CD4-positive, alpha-beta T cell (primary cell): ENCODE measurements around the gene ANKRD49. TPM values are rescaled to one million over a fixed set of nuclear protein-coding genes. Genes with fewer than 3 reads are reported as not detected.

ENCODE experiments used
- ATAC-seq: fragments of 200-7000 bp; cut with Tn5 transposase; one replicate; pipeline ENCODE4 v1.10.0; 2022; ENCODE audit warnings: mild to moderate bottlenecking; ENCODE audit not compliant: poor library complexity
- CTCF ChIA-PET: fragments of 350-600 bp; sonication (Branson Sonifier 250); formaldehyde crosslinking; loops from one replicate; lab custom pipeline; 2021; ENCODE audit warnings: antibody characterized with exemption, inconsistent platforms; lab: Charles Lee
- POLR2A ChIA-PET: fragments of 350-600 bp; sonication (Branson Sonifier 250); formaldehyde crosslinking; loops from one replicate; lab custom pipeline; 2021; ENCODE audit warnings: antibody characterized with exemption, inconsistent platforms; lab: Charles Lee
- DNase-seq, 14 experiments: peaks; one replicate each; pipeline ENCODE4 v3.0.0-alpha.2; 2013 to 2020; ENCODE audit warnings: mixed read lengths in 2 of 14
- H3K27ac ChIP-seq, 2 donors: one replicate each; pipeline versions ENCODE4 v1.5.1 to v1.7.0; 2013; ENCODE audit warnings: low read length in 2 of 2, low read depth in 1 of 2, mild to moderate bottlenecking in 1 of 2
- H3K27me3 ChIP-seq, 2 experiments: 1 replicate in 1 of 2; 2 replicates in 1 of 2; pipeline versions ENCODE4 v1.6.1 to v1.7.0; 2013; ENCODE audit warnings: low read length in 2 of 2, control low read depth in 1 of 2, mild to moderate bottlenecking in 1 of 2, moderate library complexity in 1 of 2; ENCODE audit not compliant: insufficient read depth in 2 of 2, control insufficient read depth in 1 of 2
- H3K36me3 ChIP-seq: one replicate; pipeline ENCODE4 v1.6.1; 2013; ENCODE audit warnings: low read length, control low read depth; ENCODE audit not compliant: insufficient read depth
- H3K4me1 ChIP-seq: one replicate; pipeline ENCODE4 v1.6.1; 2013; ENCODE audit warnings: low read length, control low read depth; ENCODE audit not compliant: insufficient read depth
- H3K4me3 ChIP-seq: one replicate; pipeline ENCODE4 v1.5.1; 2013; ENCODE audit warnings: mild to moderate bottlenecking, low read length, moderate library complexity
- H3K9me3 ChIP-seq, 2 experiments: 1 replicate in 1 of 2; 2 replicates in 1 of 2; pipeline versions ENCODE4 v1.6.1 to v1.7.0; 2013; ENCODE audit warnings: low read length in 2 of 2, mild to moderate bottlenecking in 2 of 2, control low read depth in 1 of 2, moderate library complexity in 1 of 2; ENCODE audit not compliant: control insufficient read depth in 1 of 2, insufficient read depth in 1 of 2
- H3K27ac Mint-ChIP-seq: one replicate; pipeline ENCODE4 v1.8.0; 2020; ENCODE audit warnings: mixed read lengths
- H3K27me3 Mint-ChIP-seq: one replicate; pipeline ENCODE4 v1.8.0; 2021; ENCODE audit warnings: mixed read lengths
- H3K36me3 Mint-ChIP-seq: one replicate; pipeline ENCODE4 v1.8.0; 2021; ENCODE audit warnings: low read depth, mixed read lengths
- H3K4me1 Mint-ChIP-seq: one replicate; pipeline ENCODE4 v1.8.0; 2021; ENCODE audit warnings: low read depth, mixed read lengths
- H3K4me3 Mint-ChIP-seq: one replicate; pipeline ENCODE4 v1.8.0; 2020; ENCODE audit warnings: mild to moderate bottlenecking, mixed read lengths
- H3K9me3 Mint-ChIP-seq: one replicate; pipeline ENCODE4 v1.8.0; 2020; ENCODE audit warnings: mixed read lengths
- intact Hi-C, 2 experiments: fragments of 100-400 bp; cut with DNase I in 1 of 2; cut with micrococcal nuclease in 1 of 2; formaldehyde crosslinking; loops; one replicate each; pipeline versions ENCODE4 v1.15.1 to v1.9.0; 2023 to 2025; cut with DNase I, micrococcal nuclease
- total RNA-seq, 174 experiments: library from RNA in 2 of 174; stranded (reverse) in 2 of 174; gene quantifications; one replicate each; pipeline ENCODE4 v1.2.3 and lab custom pipeline; 2021 to 2026
- TF ChIP-seq, protein P1 (sequence below): fragments of 200-600 bp; IDR thresholded peaks from one replicate; pipeline ENCODE4 v1.8.0; 2022; ENCODE audit warnings: antibody characterized with exemption, mild to moderate bottlenecking

Gene ANKRD49
- total RNA-seq, 2 experiments from 2014 or later, result 54.4 to 56.4 TPM

DNA sequence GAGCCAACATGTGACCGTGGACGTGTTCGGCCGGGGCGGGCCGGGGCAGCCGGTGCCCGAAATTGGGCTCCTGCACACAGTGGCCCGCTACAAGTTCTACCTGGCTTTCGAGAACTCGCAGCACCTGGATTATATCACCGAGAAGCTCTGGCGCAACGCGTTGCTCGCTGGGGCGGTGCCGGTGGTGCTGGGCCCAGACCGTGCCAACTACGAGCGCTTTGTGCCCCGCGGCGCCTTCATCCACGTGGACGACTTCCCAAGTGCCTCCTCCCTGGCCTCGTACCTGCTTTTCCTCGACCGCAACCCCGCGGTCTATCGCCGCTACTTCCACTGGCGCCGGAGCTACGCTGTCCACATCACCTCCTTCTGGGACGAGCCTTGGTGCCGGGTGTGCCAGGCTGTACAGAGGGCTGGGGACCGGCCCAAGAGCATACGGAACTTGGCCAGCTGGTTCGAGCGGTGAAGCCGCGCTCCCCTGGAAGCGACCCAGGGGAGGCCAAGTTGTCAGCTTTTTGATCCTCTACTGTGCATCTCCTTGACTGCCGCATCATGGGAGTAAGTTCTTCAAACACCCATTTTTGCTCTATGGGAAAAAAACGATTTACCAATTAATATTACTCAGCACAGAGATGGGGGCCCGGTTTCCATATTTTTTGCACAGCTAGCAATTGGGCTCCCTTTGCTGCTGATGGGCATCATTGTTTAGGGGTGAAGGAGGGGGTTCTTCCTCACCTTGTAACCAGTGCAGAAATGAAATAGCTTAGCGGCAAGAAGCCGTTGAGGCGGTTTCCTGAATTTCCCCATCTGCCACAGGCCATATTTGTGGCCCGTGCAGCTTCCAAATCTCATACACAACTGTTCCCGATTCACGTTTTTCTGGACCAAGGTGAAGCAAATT is 51.7 kb downstream of the ANKRD49 start:
- peaks cover 33% of the 10 kb centered on the region for H3K4me1 ChIP-seq

GRCh38 chr11:94546162-94546470 is 52.3 kb downstream of the ANKRD49 start:
- ATAC-seq, result no peak
- Mint-ChIP-seq H3K36me3 (peaks cover 4% of the 10 kb centered on the region), H3K4me1 (peaks cover 69% of the 10 kb centered on the region), H3K27me3 (no peaks in the 10 kb centered on the region), H3K4me3 (peak overlapping the region; percentile 81), H3K9me3 (no peaks in the 10 kb centered on the region), H3K27ac (peak overlapping the region; percentile 83)
- TF ChIP-seq, protein P1, sequence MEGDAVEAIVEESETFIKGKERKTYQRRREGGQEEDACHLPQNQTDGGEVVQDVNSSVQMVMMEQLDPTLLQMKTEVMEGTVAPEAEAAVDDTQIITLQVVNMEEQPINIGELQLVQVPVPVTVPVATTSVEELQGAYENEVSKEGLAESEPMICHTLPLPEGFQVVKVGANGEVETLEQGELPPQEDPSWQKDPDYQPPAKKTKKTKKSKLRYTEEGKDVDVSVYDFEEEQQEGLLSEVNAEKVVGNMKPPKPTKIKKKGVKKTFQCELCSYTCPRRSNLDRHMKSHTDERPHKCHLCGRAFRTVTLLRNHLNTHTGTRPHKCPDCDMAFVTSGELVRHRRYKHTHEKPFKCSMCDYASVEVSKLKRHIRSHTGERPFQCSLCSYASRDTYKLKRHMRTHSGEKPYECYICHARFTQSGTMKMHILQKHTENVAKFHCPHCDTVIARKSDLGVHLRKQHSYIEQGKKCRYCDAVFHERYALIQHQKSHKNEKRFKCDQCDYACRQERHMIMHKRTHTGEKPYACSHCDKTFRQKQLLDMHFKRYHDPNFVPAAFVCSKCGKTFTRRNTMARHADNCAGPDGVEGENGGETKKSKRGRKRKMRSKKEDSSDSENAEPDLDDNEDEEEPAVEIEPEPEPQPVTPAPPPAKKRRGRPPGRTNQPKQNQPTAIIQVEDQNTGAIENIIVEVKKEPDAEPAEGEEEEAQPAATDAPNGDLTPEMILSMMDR, result no peak
- Histone ChIP-seq H3K4me1 (peaks cover 33% of the 10 kb centered on the region), H3K27me3 (no peaks in the 10 kb centered on the region), H3K36me3 (no peaks in the 10 kb centered on the region), H3K9me3 (no peaks in the 10 kb centered on the region), H3K27ac (no peak overlapping the region), H3K4me3 (peak overlapping the region; percentile 13)
- intact Hi-C loops, result loop anchor here in 1 of 2 experiments (5.0 kb wide), 1 partner anchor 541 kb away; the partner anchor contains the start of gene ENDOD1
- ChIA-PET CTCF (no interaction called here), POLR2A (interaction anchor here (1.1 kb wide), 1 partner anchor 1244 kb away, joined by 3 read pairs; the partner anchor contains the start of gene FAM76B)
- DNase-seq, result no peak

More for the DNA sequence above, 51.7 kb downstream of the ANKRD49 start:
- no peaks in the 10 kb centered on the region for H3K36me3 ChIP-seq
- H3K4me3 Mint-ChIP-seq, result peak overlapping the region; percentile 81
- H3K9me3 ChIP-seq, result no peaks in the 10 kb centered on the region
- H3K4me1 Mint-ChIP-seq, result peaks cover 66% of the 10 kb centered on the region
- no peaks in the 10 kb centered on the region for H3K27me3 ChIP-seq
- H3K27me3 Mint-ChIP-seq, result no peaks in the 10 kb centered on the region
- H3K4me3 ChIP-seq, result peak overlapping the region; percentile 82
- H3K27ac Mint-ChIP-seq, result peak overlapping the region; percentile 83
- DNase-seq (peak in 2 of 14 experiments; percentile 14 to 25), ATAC-seq (no peak)
- POLR2A ChIA-PET, result interaction anchor here (1.1 to 2.1 kb wide), 2 partner anchors 522 to 1244 kb away, joined by 3 to 10 read pairs; partner anchors contain the start of genes FAM76B and SRSF8
- intact Hi-C loops, result loop anchor here in 1 of 2 experiments (5.0 kb wide), 1 partner anchor 542 kb away; the partner anchor contains the start of gene ENDOD1
- H3K27ac ChIP-seq, result no peak overlapping the region
- H3K9me3 Mint-ChIP-seq, result no peaks in the 10 kb centered on the region
- CTCF ChIA-PET, result no interaction called here
- TF ChIP-seq, protein P1, result no peak
- H3K36me3 Mint-ChIP-seq, result peaks cover 4% of the 10 kb centered on the region

- Histone ChIP-seq H3K36me3 (no peaks in the 10 kb centered on the region), H3K27me3 (no peaks in the 10 kb centered on the region), H3K4me1 (peaks cover 33% of the 10 kb centered on the region), H3K4me3 (no peak overlapping the region), H3K9me3 (no peaks in the 10 kb centered on the region), H3K27ac (no peak overlapping the region)
- peaks cover 69% of the 10 kb centered on the region for H3K4me1 Mint-ChIP-seq
- H3K9me3 Mint-ChIP-seq, result no peaks in the 10 kb centered on the region
- H3K4me3 Mint-ChIP-seq, result peak overlapping the region; percentile 81
- TF ChIP-seq, protein P1, result no peak
- POLR2A ChIA-PET, result interaction anchor here (1.3 kb wide), 1 partner anchor 53 kb away, joined by 3 read pairs; no protein-coding TSS in a partner anchor
- CTCF ChIA-PET, result no interaction called here
- peak overlapping the region; percentile 49 for H3K27ac Mint-ChIP-seq
- DNase-seq, result no peak
- peaks cover 4% of the 10 kb centered on the region for H3K36me3 Mint-ChIP-seq
- no peaks in the 10 kb centered on the region for H3K27me3 Mint-ChIP-seq
- no peak for ATAC-seq
- intact Hi-C loops, result loop anchor here in 1 of 2 experiments (5.0 kb wide), 1 partner anchor 540 kb away; the partner anchor contains the start of gene ENDOD1
Observed at GRCh38 chr11:94546886-94547285, 53.1 kb downstream of the ANKRD49 start.
